Fibroblast of the conjunctiva (primary cell): ENCODE data around the gene SLC46A2.

Source experiments
- DNase-seq: peaks from one replicate; pipeline ENCODE4 v3.0.0-alpha.2; 2010; ENCODE audit warnings: low read depth

SLC46A2 gene

DNA sequence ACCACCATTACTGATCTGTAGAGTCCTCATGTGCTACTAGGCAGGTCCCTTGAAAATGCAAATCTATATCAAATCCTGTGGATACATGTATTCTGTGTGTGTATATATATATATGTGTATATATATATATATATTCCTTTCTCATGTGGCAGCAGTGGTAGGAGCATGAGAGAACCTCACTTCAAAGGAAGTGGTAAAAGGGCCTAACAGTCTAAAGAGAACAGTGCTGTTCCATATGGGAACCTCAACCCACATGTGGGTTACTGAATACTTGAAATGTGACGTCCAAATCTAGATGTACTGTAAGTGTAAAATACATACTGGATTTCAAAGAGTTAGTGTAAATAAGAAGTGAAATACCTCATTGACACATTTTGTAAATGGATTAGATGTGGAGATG lies 5.4 kb downstream of the SLC46A2 start:
- DNase-seq, result no peak

DNA sequence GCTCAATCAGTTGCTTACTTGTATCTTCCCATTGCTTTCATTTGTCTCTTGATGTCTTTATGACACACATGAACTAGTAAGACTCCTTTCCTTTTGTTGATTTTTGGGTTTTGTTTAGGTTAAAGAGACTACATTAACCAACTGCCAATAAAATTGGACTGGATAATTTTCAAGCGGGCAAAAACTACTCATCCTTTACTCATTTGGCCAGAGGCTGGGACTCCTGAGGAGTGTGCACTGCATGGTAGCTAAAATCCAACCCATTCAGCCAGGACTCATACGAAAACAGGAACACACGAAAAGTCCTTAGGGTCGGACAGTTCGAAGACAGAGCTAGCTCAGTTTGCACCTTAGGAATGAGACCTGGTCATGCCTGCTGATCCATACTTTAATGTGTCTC lies 6.0 kb downstream of the SLC46A2 start:
- DNase-seq, result no peak

DNA sequence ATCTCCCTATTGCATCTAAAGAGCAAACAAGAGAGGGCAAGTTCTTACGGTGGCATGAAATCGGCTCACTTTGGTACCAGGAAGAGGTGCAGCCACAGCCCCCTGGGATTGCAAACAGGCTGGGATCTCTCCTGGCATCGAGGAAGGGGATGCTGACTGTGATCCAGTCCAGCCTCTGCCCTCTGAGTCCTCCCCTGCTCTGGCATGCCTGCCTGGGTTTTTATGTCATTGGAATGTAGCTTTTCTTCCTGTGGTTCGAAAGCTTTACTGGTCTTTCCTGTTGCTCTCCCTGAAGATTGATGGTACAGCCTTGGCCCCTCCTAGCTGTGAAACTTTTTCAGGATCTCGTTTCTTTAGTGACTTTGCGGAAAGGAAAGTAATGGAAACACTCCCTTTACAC lies 6.6 kb downstream of the SLC46A2 start:
- DNase-seq, result no peak

DNA sequence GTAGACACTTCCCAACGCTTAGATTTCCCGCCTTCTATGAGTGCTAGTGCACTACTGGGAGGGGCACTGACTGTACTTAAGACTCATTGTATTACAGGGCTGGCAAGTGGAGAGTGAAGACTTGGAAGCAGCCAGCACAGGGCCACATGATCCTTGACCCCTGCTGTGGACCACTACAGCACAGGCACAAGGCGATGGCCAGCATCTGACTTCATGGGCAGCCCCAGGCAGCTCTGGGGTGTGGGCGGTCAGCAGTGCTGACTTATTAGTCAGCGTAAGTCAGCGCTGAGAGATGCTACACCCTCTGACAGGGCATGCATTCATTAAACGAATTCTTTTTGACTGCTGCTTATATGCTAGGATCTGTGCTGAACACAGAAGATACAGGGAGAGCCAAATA lies 9.3 kb downstream of the SLC46A2 start:
- peak; percentile 16 for DNase-seq

DNA sequence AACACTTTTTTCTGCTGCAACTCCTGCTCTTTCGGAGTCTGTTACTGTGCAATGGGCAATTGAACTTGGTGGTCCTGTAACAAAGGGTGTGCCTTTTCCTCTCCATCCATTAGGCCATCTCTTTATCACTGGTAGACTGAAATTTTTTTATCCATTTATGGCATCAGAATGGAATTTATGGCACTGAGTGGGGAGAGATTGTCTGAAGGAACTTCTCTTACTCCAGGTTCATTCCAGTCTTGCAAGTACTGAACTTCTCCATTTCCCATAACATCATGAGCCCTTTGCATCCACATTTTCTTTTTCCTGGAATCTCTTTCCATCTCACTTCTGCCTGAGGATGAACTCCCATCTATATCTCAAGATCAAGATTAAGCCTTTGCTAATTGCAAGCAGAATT lies 10.0 kb downstream of the SLC46A2 start:
- no peak for DNase-seq

DNA sequence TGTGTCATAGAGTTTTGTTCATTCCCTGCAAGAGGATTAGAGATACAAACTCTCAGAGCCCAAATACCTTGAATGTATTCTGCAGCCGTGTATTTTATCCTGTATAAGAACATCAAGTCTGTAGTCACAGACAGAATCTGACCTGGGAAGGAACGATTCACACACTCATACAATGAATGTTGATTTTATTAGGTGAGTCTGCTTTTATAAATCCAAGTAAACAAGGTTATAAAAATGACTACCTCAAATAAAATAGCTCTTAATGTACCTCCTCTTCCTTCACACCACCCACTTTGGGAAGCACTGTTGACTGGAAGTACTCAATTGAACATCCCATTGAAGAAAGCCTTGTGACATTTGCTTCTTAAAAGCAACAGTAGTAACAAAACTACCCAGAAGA lies 11.9 kb downstream of the SLC46A2 start:
- no peak for DNase-seq

DNA sequence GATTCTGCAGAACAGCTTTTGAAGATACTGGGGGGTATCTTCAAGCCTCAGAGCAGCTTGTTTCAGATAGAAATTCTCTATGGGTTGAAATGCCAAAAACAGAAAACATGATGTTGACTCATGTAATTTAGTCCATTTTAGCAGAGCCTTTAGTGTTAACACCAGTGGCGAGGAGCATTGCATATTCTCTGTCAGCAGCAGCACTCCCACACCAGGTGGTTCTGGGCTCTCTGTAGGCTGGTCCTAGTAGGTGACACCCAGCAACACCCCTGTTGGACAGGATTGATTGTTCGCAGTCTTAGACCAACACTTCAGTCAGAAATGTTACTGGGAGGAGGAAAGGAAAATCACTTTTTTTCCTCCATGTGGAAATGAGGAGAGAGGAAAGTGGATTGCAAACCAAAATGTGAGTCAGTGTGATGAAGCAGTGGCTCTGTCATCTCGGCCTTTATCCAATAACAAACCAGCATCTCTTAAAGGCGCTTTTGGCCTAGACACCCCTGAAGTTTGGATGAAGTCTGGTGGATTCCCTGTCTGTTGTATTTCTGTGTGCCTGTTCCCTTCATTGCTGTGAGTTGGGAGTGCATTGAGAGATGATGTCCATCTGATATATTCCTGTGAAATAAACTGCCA lies 16.8 kb downstream of the SLC46A2 start:
- DNase-seq, result no peak

DNA sequence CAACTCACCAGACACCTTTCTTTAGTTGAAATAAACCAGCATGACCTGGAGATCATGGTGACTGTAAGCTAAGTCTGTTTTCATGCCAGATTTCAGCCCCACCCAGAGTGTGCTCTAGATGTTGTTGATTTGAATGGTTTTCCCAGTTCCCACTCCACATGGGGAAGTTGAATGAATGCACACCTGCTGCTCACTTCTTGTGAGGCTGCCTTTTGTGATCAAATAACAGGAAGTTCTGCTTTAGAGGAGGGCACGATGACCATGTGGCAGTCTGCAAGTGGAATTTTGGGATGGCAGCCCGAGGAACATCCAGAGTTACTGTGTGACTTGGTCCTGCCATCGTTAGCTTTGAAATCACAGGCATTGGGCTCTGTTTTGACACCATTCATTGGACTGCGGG lies 18.7 kb downstream of the SLC46A2 start:
- no peak for DNase-seq

DNA sequence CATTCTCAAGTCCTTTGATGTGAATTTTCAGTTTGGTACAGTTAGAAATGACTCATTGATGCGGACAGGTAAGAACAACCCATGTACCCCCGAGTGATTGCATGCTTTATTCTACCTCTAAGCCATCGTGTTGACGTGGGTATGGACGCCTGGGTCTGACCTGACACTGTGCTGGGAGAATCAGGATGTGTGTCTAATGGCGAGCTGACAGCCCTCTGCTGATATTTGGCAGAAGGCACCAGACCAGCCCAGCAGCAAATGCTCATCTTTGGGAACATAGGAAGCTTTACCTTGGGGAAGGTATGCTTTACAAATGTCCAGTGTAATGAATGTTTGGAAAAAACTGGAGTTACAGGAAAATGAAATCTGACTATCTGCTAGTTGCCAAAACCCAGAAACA lies 20.1 kb downstream of the SLC46A2 start:
- DNase-seq, result no peak

DNA sequence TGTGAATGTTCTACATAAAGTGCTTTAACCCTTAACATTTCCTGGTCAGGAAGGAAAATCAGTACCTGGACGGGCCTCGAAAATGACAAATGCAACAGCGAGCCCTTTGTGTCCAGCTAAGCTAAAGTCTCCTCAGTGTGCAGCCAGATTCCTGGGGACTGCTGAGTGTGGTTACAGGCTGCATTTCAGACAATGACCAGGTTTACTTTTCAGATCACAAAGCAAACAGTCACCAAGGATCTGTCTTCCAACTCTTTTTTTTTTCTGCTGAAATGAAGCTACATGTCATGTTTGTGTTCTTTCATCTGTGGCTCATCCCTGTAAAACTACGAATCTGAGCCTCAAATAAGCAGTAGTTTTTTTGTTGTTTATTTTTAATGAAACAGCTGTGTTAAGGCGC lies 20.8 kb downstream of the SLC46A2 start:
- no peak for DNase-seq

DNA sequence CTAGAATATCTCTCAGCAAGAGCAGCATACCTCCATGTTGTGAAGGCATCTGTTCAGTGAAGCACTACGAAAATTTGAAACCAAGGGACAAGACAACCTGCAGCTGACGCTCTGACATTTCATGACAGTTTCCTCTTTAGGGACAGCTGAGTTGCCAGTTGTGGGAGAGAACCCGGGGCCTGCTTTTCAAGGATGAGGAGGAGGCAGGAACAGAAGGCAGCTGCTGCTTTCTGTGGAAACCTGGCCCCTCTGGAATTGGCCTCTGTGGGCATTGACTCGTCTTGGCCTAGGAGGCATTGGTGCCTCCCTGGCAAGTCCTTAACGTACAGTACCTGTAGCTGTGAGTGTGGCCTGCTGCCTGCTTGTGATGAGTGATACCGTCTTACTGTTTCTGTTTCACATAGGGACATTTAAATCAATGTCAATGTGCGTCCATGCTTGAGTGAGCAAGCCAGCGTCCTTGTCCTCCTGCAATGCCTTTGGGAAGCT lies 21.6 kb downstream of the SLC46A2 start:
- no peak for DNase-seq

DNA sequence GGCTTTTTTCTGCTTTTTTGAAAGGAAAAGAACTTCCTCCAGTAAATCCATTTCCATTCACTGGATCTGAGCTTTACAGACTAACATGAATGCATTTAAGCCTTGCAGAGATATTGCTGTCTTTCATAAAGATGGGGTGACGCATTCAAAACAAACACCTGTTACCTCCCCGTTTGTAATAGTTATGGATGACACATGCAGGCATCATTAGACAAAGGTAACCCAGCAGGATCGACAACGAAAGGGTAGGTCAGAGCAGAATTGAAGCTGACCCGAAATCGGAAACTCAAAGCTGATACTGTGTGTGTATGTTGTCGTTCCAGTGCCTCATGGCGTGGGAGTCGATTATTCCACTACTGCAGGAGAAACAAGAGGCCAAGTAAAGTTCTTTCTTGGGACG lies 22.2 kb downstream of the SLC46A2 start:
- DNase-seq, result no peak

DNA sequence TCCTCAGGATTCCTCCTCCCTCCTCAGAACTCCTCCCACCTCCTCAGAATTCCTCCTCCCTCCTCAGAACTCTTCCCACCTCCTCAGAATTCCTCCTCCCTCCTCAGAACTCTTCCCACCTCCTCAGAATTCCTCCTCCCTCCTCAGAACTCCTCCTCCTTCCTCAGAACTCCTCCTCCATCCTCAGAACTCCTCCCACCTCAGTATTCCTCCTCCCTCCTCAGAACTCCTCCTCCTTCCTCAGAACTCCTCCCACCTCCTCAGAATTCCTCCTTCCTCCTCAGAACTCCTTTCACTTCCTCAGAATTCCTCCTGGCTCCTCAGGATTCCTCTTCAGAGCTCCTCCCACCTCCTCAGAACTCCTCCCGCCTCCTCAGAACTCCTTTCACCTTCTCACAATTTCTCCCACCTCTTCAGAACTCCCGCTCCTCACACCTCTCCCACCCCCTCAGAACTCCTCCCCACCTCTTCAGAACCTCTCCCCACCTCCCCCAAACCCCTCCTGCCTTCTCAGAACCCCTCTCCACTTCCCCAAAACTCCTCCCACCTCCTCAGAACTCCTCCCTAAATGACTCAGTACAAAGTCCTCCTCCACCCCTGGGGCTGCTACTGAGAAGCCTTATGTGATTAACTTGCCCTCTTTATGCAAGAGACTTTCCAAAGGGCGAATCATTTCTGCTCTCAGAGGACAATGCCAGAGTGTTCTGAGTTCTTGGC lies 23.2 kb downstream of the SLC46A2 start:
- peak; percentile 23 for DNase-seq

DNA sequence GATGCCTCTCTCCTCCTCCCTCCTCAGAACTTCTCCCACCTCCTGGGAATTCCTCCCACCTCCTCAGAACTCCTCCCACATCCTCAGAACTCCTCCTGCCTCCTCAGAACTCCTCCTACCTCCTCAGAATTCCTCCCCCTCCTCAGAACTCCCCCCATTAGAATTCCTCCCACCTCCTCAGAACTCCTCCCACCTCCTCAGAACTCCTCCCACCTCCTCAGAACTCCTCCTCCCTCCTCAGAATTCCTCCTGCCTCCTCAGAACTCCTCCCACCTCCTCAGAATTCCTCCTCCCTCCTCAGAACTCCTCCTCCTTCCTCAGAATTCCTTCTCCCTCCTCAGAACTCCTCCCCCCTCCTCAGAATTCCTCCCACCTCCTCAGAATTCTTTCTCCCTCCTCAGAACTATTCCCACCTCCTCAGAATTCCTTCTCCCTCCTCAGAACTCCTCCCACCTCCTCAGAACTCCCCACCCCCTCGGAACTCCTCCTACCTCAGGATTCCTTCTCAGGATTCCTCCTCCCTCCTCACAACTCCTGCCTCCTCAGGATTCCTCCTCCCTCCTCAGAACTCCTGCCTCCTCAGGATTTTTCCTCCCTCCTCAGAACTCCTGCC lies 23.9 kb downstream of the SLC46A2 start:
- DNase-seq, result no peak

DNA sequence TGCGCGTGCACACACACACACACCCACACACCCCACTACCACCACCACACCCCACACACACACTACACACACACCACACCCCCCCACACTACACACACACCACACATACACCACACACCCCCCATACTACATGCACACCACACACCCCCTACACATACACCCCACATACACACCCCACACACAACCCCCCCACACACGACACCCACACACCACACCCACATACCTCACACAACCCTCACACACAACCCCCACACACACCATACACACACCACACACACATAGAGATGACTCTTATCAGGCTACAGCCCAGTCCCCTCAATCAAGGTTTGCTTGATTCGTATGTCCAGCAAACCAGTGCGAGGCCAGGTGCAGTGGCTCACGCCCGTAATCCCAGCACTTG lies 25.7 kb downstream of the SLC46A2 start:
- DNase-seq, result no peak

DNA sequence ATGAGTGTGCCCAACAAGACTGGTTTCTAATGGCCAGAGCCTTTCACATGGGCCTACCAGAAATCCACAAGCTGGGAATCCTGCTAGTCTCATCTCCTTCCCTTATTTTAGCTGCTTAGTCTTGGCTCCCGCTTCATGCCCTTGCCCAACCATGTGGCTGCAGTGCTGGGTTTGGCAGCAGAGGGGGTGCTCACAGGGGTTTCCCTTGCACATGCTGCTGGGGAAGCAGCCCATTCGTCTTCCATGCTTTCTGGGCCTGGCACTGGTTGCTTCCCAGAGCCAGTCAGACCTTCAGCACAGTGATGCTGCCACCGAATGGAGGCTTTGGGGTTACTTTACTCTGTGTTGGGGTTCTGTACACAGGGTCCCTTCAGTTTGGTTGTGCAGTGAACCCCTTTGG lies 26.3 kb downstream of the SLC46A2 start:
- no peak for DNase-seq

DNA sequence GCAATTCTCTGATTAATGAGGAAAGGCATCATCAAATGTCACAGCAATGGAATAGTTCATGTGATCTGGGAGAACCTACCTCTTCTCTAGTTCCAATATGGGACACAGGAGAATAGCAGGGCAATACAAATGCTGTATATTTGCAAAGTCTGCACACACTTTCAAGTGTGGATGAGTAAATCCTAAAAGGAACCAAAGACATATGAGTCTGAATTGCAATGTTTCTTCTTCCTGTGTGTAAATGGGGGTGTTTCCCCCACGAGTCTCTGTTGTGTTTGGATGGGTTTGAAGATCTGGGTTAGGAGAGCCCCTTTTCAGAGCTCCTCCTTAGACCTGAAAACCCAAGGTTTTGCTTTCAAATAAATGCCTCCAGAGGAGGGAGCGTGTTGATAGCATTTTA lies 26.9 kb downstream of the SLC46A2 start:
- DNase-seq, result no peak

DNA sequence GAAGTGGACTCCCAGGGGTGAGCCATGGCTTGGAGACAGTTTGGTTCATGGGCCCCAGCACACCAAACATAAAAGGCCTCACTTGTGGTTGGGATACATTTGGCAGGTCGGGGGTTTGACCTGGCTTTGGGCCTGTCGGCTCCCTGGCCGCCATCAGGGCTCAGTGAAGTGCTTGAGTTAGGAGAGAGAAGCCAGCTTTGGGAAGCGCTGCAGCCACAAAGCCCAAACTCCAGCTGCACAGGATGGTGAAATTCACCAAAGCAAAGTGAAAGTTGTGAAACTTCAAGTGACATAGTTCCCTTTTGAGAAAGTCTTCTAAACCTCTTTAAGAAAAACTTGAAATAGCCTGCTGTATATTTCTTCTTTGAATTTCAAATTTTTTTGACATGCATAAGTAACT lies 27.5 kb downstream of the SLC46A2 start:
- no peak for DNase-seq

DNA sequence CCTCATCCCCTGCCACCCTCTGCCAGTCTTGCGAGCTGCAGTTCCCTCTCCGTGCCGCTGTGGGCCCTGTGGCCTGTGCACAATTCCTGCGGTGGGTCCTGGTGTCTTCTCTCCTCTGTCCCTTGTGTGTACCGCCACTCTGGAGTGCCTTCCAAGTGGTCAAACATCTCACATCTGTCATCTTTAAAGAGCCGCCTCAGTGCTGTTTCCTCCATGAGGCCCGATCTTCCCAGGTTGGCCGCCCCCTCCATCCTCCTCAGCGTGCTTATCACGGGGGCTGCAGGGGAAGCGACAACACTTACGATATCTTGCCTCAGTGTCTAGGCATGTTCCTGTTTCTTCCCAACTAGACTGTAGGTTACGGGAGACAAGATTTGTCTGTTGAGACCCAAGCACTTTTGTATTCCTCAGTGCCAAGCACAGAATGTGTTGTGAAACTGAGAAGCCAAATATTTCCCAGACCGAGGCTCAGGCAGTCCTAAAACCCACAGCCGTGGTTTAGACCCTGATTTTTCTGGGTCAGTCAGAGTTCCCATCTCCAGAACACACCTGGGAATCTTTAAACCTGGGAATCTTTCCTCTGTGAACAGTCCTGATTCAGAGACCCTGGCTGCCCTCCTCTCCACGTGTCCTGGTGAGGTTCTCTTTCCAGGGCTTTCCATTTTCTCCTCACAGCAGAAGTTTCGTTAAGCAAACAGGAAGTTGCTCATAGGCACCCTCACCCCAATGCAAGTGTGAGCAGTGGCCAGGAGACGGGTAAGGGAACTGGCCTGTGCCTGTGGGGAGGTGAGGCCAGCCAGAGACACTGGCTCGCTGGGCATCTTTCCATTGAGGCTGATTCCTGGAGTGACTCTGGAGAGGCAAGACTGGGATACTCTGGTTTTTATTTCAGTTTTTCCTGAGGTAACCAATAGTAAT lies 28.8 kb downstream of the SLC46A2 start:
- no peak for DNase-seq

DNA sequence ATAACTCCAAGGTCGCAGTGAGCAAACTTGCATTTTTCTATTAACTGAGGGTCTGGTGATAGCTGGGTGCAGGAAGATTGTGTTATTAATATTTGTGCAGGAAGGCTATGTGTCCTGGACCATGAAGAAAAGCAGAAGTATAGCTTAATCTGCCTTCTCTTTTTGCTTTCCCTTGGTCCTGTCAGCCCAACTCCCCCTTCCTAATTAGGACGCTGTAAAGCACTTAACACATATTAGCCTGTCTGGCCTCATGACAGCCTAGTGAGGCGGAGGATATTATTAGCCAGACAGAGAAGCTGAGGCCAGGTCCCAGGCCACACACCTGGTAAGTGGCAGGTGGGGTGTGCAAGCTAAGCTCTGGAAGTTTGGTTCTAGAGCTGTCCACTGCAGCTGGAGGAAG lies 29.5 kb downstream of the SLC46A2 start:
- no peak for DNase-seq

DNA sequence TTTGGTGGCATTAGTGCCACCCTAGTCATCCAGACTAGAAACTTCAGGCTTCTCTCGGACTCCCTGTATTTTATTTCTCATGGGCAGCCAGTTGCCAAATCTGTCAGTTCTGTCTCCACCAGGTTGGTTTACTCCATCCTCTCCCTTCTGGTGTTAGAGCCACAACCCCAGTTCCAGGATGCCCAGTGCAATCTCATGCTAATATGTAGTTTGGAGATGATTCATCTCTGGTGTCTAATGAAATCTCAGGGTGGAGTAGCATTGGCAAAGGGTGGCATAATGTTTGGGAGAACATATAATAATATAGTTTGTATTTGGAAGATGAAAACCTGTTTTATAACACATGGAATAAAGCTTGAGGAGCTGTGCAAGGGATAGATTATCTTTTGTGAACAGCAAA lies 30.2 kb downstream of the SLC46A2 start:
- DNase-seq, result no peak

DNA sequence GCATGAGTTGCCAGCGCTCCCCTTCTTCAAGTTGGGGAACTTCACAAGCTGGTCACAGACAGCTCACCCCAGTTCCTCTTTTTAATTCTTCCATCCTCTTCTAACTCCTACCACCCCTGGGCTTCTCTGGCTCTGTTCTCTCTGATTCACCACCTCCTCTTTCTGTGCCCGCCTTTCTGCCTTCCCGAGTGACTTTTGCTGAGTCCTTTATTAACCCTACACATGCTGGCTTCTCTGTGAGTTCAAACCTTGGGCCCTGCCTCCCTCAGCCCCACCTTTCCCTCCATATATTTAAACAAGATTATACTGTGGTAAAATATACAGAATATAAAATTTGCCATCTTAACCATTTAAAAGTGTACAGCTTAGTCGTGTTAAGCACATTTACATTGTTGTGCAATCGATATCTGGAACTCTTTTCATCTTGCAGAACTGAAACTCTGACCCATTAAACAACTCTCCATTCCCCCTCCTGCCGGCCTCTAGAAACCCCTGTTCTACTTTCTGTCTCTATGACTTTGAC lies 32.0 kb downstream of the SLC46A2 start:
- DNase-seq, result no peak
